OCI-LY7 (cell line): ENCODE results near the gene GOLIM4. TPM values are rescaled to one million over a fixed set of nuclear protein-coding genes. Genes with fewer than 3 reads are reported as not detected.

Experiments
- BruUV-seq: library from RNA; stranded (reverse); fragments of 400-500 nt; replicated peaks from 2 replicates; lab custom pipeline; 2021; lab: Mats Ljungman, UMichigan
- CTCF ChIA-PET: fragments of 300-600 bp; sonication (Branson Sonifier 250); formaldehyde crosslinking; loops from one replicate; lab custom pipeline; 2022; ENCODE audit warnings: antibody characterized with exemption; ENCODE audit not compliant: unreplicated experiment; lab: Charles Lee
- POLR2A ChIA-PET: fragments of 300-600 bp; sonication (Branson Sonifier 250); formaldehyde crosslinking; loops from one replicate; lab custom pipeline; 2022; ENCODE audit warnings: antibody characterized with exemption; lab: Charles Lee
- DNase-seq: peaks from one replicate; pipeline ENCODE4 v3.0.0-alpha.2; 2015; ENCODE audit warnings: low spot score
- H2AFZ ChIP-seq: fragments of 200-600 bp; sonication (generic), shearing (Covaris generic); 2 replicates; pipeline ENCODE4 v1.6.1; 2014; ENCODE audit warnings: mild to moderate bottlenecking, antibody characterized with exemption, low read length, moderate library complexity
- H3K27ac ChIP-seq: fragments of 200-600 bp; sonication (generic); 2 replicates; pipeline ENCODE4 v1.5.1; 2014; ENCODE audit warnings: mixed run types, low read depth, mild to moderate bottlenecking, moderate library complexity, low read length, inconsistent platforms; ENCODE audit not compliant: poor library complexity, severe bottlenecking
- H3K36me3 ChIP-seq: fragments of 200-600 bp; sonication (generic); 2 replicates; pipeline ENCODE4 v1.6.1; 2014; ENCODE audit warnings: mild to moderate bottlenecking, antibody characterized with exemption, low read length, moderate library complexity, mixed read lengths; ENCODE audit not compliant: insufficient read depth
- H3K4me1 ChIP-seq: fragments of 200-600 bp; sonication (generic); 2 replicates; pipeline ENCODE4 v1.5.1; 2014; ENCODE audit warnings: mild to moderate bottlenecking, low read length; ENCODE audit not compliant: insufficient read depth, poor library complexity, severe bottlenecking
- H3K4me2 ChIP-seq: fragments of 200-600 bp; sonication (generic); 2 replicates; pipeline ENCODE4 v1.6.1; 2014; ENCODE audit warnings: mild to moderate bottlenecking, low read length
- H3K4me3 ChIP-seq: fragments of 200-600 bp; sonication (generic); 2 replicates; pipeline ENCODE4 v1.5.1; 2014; ENCODE audit warnings: mild to moderate bottlenecking, low read depth, low read length; ENCODE audit not compliant: poor library complexity, severe bottlenecking
- H3K79me2 ChIP-seq: fragments of 200-600 bp; sonication (generic); 2 replicates; pipeline ENCODE4 v1.6.1; 2016; ENCODE audit warnings: low read depth, mild to moderate bottlenecking, low read length, moderate library complexity, mixed read lengths; ENCODE audit not compliant: insufficient read depth
- H3K9me2 ChIP-seq: fragments of 200-600 bp; sonication (generic); 2 replicates; pipeline ENCODE4 v1.6.1; 2016; ENCODE audit warnings: mild to moderate bottlenecking, low read length, mixed read lengths; ENCODE audit not compliant: insufficient read depth
- H3K9me3 ChIP-seq: fragments of 200-600 bp; sonication (generic); 2 replicates; pipeline ENCODE4 v1.6.1; 2014; ENCODE audit warnings: mild to moderate bottlenecking, mixed run types, low read length, mixed read lengths
- H4K20me1 ChIP-seq: fragments of 200-600 bp; sonication (generic); 2 replicates; pipeline ENCODE4 v1.6.1; 2014; ENCODE audit warnings: mild to moderate bottlenecking, antibody characterized with exemption, low read length, moderate library complexity, mixed read lengths; ENCODE audit not compliant: insufficient read depth
- CTCF ChIP-seq: fragments of 200-600 bp; sonication (generic); conservative IDR thresholded peaks from 2 replicates; pipeline ENCODE4 v1.5.1; 2014; ENCODE audit warnings: mild to moderate bottlenecking, antibody characterized with exemption, low read length, moderate library complexity, mixed read lengths
- EZH2phosphoT487 ChIP-seq: fragments of 200-600 bp; sonication (generic); IDR thresholded peaks from 2 replicates; pipeline ENCODE4 v1.6.1; 2018; ENCODE audit warnings: low read depth, borderline replicate concordance, mild to moderate bottlenecking, mixed run types, antibody characterized with exemption, low read length, moderate library complexity, mixed read lengths
- intact Hi-C: fragments of 100-400 bp; cut with micrococcal nuclease; formaldehyde crosslinking; loops from one replicate; pipeline ENCODE4 v1.10.0; 2022; ENCODE audit not compliant: unreplicated experiment
- total RNA-seq, 2 experiments: library from RNA; depleted of rRNA in 1 of 2; stranded (reverse); fragments of >200 nt in 1 of 2; shearing (Covaris generic) in 1 of 2; gene quantifications; 2 replicates each; pipeline ENCODE4 v1.2.3, GENCODE V29; 2014 to 2022

Gene GOLIM4
- total RNA-seq, 2 experiments from 2014 or later, result 31.2 to 42.8 TPM

GRCh38 chr3:168071591-168072322, 24.0 kb downstream of the GOLIM4 start:
- no peak for TF ChIP-seq CTCF
- no peak for TF ChIP-seq EZH2phosphoT487
- ChIA-PET POLR2A (interaction anchor here (0.5 to 2.0 kb wide), 4 partner anchors 8 to 20 kb away, joined by 3 to 8 read pairs (median 4); no protein-coding TSS in a partner anchor), CTCF (no interaction called here)
- no peak for DNase-seq
- Histone ChIP-seq H3K79me2 (peaks cover 61% of the 10 kb centered on the region), H3K27ac (no peak overlapping the region), H3K9me2 (no peaks in the 10 kb centered on the region), H2AFZ (no peak overlapping the region), H4K20me1 (peaks cover 4% of the 10 kb centered on the region; the same call in 1 of the 2 replicates), H3K4me1 (peaks cover 12% of the 10 kb centered on the region), H3K9me3 (no peaks in the 10 kb centered on the region), H3K36me3 (peaks cover 3% of the 10 kb centered on the region), H3K4me3 (no peak overlapping the region), H3K4me2 (no peak overlapping the region)
- no TSS peak for BruUV-seq
- intact Hi-C loops, result no loop called here

DNA sequence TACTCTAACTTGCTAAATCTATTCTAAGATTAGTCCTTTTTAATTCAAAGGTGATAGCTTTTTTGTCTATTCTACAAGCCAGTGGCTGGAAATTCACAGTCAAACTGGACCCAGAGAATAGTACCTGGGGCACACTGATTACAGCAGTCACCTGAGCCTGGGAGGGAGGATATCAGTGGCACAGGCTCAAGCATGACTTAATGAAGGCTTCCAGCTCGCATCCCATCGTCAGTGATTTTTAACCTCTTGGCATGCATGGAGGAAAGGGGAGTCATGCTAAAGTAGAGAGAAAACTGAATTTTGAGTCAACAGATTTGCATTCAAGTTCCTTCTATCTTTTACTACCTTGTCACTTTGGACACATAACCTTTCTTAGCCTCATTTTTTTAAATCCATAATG, 24.8 kb downstream of the GOLIM4 start:
- Histone ChIP-seq H3K4me1 (peaks cover 12% of the 10 kb centered on the region), H3K36me3 (no peaks in the 10 kb centered on the region; the same call in 1 of the 2 replicates), H2AFZ (no peak overlapping the region), H3K9me2 (no peaks in the 10 kb centered on the region), H3K4me3 (no peak overlapping the region), H3K79me2 (peaks cover 64% of the 10 kb centered on the region), H3K9me3 (no peaks in the 10 kb centered on the region), H3K27ac (no peak overlapping the region), H3K4me2 (no peak overlapping the region), H4K20me1 (peaks cover 4% of the 10 kb centered on the region; the same call in 1 of the 2 replicates)
- TF ChIP-seq CTCF (no peak), EZH2phosphoT487 (no peak)
- POLR2A ChIA-PET, result interaction anchor here (0.6 kb wide), 1 partner anchor 312 kb away, joined by 3 read pairs; no protein-coding TSS in a partner anchor
- CTCF ChIA-PET, result no interaction called here
- intact Hi-C loops, result no loop called here
- BruUV-seq, result no TSS peak
- DNase-seq, result no peak

GRCh38 chr3:168068346-168068745, 27.4 kb downstream of the GOLIM4 start:
- H3K4me3 ChIP-seq, result no peak overlapping the region
- H3K27ac ChIP-seq, result no peak overlapping the region
- no peaks in the 10 kb centered on the region for H3K9me2 ChIP-seq
- BruUV-seq, result no TSS peak
- H2AFZ ChIP-seq, result no peak overlapping the region
- H3K79me2 ChIP-seq, result peaks cover 55% of the 10 kb centered on the region
- intact Hi-C loops, result no loop called here
- DNase-seq, result no peak
- TF ChIP-seq CTCF (no peak), EZH2phosphoT487 (no peak)
- POLR2A ChIA-PET, result no interaction called here
- CTCF ChIA-PET, result no interaction called here
- H3K9me3 ChIP-seq, result no peaks in the 10 kb centered on the region
- H3K4me2 ChIP-seq, result no peak overlapping the region
- no peaks in the 10 kb centered on the region for H3K4me1 ChIP-seq
- H3K36me3 ChIP-seq, result no peaks in the 10 kb centered on the region
- peaks cover 2% of the 10 kb centered on the region; the same call in 1 of the 2 replicates for H4K20me1 ChIP-seq
